ENCODE results near the gene PAQR6.
A peak's percentile ranks its signal among the peaks of the same experiment; 100 is the strongest.
"Not testable (repeated sequence)": the region's sequence is repeated elsewhere in the genome, so short reads cannot be mapped to it uniquely, and the experiment has no call there.

Gene PAQR6

GRCh38 chr1:156229809-156230472 is 17.9 kb downstream of the PAQR6 start:
- DNase-seq = no peak

- no peak for DNase-seq
Measured at GRCh38 chr1:156228501-156228900, 19.4 kb downstream of the PAQR6 start.

- DNase-seq = no peak
Measured at GRCh38 chr1:156226782-156227181, 21.1 kb downstream of the PAQR6 start.

DNA sequence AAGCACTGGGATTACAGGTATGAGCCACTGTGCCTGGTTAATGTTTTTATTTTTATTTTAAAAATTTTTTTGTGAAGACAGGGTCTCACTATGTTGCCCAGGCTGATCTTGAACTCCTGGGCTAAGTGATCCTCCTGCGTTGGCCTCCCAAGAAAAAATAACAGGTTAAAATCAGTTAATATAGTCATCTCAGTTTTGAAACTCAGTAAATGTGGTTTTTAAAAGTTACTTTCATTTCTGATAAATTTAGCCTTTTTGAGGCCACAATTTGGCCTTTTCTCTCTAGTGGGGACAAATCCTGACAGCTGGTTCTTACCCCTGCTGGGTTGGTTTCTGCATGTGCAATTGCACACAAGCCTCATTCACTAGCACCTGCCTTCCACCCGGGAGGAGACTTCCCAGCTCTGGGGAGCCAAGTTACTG is 21.7 kb downstream of the PAQR6 start:
- DNase-seq = no peak

- DNase-seq = no peak
Measured at GRCh38 chr1:156225677-156226014, 22.2 kb downstream of the PAQR6 start.

- DNase-seq = no peak
Measured at GRCh38 chr1:156221986-156222692, 25.7 kb downstream of the PAQR6 start.

GRCh38 chr1:156220226-156220625 is 27.6 kb downstream of the PAQR6 start:
- no peak for DNase-seq

DNA sequence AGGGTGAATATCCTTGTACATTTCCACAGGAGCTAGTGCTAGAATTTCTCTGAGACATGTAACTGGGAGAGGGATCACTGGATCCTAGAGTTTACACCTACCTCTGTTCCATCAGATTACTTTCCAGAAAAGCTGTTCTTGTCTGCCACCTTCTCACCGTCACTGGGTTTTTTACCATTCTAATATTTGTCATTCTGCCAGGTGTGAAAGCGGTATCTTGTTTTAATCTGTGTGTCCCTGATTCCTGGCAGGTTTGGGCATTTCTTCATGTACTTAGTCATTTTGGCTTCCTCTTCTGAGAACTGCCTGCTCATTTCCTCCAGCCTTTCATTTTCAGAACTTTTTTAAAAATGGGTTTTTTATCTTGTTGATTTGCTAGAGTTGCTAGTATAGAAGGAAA is 30.0 kb downstream of the PAQR6 start:
- DNase-seq = no peak

DNA sequence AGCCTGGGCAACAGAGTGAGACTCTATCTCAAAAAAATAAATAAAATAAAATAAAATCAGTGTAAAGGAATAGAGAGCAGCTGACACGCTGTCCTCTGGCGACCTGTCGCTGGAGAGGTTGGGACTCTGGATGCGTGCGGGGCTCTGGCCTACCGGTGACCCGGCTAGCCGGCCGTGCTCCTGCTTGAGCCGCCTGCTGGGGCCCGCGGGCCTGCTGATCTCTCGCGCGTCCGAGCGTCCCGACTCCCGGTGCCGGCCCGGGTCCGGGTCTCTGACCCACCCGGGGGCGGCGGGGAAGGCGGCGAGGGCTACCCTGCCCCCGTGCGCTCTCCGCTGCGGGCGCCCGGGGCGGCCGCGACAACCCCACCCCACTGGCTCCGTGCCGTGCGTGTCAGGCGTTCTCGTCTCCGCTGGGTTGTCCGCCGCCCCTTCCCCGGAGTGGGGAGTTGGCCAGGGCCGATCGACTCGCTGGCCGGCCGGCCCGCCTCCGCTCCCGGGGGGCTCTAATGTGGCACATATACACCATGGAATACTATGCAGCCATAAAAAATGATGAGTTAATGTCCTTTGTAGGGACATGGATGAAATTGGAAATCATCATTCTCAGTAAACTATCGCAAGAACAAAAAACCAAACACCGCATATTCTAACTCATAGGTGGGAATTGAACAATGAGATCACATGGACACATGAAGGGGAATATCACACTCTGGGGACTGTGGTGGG is 31.3 kb downstream of the PAQR6 start:
- DNase-seq = not testable (repeated sequence)

DNA sequence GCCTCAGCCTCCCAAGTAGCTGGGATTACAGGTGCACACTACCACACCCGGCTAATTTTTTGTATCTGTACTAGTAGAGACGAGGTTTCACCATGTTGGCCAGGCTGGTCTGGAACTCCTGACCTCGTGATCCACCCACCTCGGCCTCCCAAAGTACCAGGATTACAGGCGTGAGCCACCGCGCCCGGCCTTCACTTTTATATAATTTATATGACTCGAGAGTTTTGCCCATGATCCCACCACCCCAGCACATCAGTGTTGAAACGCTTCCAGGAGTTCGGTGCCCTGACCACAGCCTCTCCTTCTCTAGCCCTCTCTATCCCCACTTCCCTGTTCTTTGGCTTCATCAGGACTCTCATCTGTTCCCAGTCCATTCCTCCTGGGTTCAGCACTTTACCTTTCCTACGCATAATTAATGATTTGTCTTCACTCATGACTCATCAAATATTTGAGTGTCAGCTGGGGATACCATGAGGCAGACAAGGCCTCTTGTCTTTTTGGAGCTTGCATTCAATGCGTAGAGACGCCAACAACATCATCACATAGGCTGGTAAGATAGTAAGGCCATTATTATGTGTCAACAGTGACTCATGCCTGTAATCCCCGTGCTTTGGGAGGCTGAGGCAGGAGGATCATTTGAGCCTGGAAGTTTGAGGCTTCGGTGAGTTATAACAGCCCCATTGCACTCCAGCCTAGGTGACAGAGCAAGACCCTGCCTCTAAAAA is 33.7 kb downstream of the PAQR6 start:
- no peak for DNase-seq

- DNase-seq = no peak
Measured at GRCh38 chr1:156213644-156213966, 34.3 kb downstream of the PAQR6 start.

DNA sequence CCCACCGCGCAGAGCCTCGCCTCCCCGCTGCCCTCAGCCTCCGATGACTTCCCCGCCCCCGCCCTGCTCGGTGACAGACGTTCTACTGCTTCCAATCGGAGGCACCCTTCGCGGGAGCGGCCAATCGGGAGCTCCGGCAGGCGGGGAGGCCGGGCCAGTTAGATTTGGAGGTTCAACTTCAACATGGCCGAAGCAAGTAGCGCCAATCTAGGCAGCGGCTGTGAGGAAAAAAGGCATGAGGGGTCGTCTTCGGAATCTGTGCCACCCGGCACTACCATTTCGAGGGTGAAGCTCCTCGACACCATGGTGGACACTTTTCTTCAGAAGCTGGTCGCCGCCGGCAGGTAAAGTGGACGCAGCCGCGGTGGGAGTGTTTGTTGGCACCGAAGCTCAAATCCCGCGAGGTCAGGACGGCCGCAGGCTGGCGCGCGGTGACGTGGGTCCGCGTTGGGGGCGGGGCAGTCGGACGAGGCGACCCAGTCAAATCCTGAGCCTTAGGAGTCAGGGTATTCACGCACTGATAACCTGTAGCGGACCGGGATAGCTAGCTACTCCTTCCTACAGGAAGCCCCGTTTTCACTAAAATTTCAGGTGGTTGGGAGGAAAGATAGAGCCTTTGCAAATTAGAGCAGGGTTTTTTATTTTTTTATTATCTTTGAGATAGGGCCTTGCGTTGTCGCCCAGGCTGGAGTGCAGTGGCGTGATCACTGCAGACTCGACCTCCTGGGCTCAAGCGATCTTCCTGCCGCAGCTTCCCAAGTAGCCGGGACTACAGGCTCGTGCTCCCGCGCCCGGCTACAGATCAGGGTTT is 34.8 kb downstream of the PAQR6 start, which contains the start of gene PMF1:
PMF1 (plus strand) TSS at position 175 of the 811 bp plus-strand sequence; CDS start at position 184, 9 bp downstream.
- DNase-seq = peak; percentile 89 to 94

- DNase-seq = no peak
Measured at GRCh38 chr1:156212130-156212529, 35.7 kb downstream of the PAQR6 start.

DNA sequence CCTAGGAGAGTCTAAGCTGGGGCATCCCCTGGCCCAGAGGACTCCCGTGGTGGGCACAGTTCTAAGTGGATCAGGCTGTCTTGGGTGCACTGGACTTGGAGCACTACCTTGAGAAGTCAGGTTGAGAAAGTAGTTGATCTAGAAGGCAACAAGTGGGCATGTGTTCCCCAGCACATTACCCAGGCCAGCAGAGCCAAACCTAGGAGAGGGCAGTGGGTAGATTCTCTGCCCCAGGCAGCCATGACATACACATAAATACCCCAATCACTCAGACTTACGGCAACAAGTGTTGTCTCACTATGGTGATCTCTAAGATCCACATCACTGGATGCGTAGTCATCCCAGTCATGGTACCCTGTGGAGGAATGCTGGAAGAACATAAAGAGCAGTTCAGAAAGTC is 36.6 kb downstream of the PAQR6 start:
- DNase-seq = no peak

GRCh38 chr1:156204686-156205085 is 43.2 kb downstream of the PAQR6 start:
- DNase-seq = no peak

GRCh38 chr1:156203331-156203730 is 44.5 kb downstream of the PAQR6 start:
- no peak for DNase-seq

DNA sequence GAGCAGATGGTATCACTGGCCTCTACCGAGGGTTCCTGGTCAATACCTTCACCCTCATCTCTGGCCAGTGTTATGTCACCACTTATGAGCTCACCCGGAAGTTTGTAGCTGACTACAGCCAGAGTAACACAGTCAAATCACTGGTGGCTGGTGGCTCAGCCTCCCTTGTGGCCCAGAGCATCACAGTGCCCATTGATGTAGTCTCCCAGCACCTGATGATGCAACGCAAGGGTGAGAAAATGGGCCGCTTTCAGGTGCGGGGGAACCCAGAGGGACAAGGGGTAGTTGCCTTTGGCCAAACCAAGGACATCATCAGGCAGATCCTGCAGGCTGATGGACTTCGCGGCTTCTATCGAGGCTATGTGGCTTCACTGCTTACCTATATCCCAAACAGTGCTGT is 47.8 kb downstream of the PAQR6 start:
- DNase-seq = no peak

DNA sequence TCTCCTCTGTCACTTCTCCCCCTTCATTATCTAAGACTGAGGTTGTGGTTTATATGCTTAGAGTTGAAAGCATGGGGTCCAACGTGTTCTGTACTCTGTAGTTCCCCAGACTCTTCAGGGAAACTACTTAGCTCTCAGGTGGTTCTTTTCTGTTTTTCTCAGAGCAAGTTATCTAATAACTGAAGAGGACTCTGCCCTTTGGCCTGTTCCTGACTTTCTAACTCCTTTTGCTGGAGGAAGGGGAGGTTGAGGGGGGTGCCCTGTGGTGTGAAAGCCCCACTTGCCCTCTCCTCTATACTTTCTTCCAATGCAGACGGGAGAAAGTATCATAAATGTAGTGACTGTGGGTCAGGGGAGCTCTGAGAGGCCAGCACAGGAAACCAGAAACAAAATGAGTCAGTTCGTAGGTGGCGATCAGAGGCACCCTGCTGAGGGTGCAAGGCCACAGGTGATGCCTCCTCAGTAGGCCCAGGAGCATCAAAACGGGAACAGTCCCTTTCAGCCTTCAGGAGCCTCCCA is 49.0 kb downstream of the PAQR6 start:
- DNase-seq = no peak

- DNase-seq = no peak
Measured at GRCh38 chr1:156196445-156196844, 51.4 kb downstream of the PAQR6 start.

- no peak for DNase-seq
Measured at GRCh38 chr1:156195853-156196252, 52.0 kb downstream of the PAQR6 start.

- no peak for DNase-seq
Measured at GRCh38 chr1:156194300-156194652, 53.6 kb downstream of the PAQR6 start.
